Inflammatory macrophage (primary cell): ENCODE results near the gene GNLY.

ENCODE experiments used
- DNase-seq, 2 donors: peaks; one replicate each; pipeline ENCODE4 v3.0.0-alpha.2; 2020 to 2022

The GNLY gene

DNA sequence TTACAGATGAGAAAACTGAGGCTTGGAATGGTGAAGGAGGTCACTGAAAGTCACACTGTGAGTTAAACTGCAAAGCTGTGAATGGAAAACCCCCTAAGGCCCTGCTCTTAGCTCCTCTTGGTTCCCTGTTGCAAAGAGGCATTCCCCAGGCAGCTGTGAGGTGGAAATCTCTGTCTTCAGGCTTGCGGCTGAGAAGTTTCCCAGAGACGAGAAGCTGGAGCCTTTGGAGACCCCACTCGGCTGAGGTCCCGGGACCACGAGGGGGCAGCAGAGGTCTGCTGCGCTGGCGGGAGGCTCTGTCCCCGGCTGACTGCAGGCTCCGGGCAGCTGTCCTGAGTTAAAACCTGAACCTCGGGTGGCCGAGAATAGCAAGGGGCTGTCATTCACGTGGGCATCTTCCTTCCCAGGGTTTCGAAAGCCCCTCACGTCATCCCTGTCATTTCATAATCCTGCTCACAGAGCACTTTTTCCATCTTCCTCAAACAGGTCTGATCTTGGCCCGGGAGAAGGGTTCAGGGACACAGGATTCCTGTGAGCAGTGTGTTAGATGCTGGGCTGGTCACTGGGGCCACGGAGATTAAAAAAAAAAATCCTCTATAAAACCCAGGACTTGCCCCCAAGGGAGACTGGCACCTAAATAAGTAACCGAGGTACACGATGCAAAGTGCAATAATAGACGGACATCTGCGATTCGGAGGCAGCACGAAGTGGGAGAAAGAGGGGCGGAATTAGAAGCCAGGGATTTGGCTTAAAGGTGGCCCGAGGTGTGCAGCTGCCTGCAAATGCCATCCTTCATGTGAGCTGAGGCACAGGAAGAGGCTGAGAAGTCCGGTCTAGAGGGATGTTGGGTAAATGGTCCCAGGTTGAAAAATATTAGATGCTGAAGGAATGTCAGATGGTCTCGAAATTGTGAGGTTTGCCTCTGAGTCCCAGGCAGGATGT lies 35.0 kb downstream of the GNLY start:
- peak; percentile 87 to 93 for DNase-seq

DNA sequence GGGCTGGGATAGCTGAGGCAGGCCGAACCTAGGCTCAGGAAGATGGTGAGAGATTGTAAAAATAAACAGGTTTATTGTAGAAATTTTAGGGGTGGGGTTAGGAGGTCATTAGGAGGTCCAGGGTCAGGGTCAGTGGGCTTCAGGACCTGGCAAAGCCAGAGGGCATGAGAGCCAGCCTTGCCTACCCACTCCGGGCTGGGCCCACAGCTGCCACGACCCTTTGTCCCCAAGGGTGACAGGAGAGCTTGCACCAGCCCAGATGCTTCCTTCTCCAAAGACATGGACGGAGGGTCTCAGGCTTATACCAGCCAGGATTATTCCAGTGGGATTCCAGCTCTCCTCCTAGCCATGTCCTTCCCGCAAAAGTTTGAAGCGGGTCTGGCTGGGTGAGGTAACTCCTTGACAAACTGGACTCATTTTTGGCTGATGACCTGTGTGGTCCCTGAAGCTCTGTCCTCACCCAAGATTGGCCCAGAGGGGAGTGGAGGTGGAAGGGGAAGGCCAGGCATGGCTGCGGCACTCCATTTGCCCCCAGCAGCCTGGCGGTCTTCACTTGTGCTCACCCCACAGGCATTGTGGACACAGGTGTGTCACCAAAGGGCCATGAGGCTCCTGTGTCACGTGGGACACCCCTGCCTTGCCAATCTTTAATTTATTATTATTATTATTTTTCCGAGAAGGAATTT lies 35.8 kb downstream of the GNLY start:
- no peak for DNase-seq

DNA sequence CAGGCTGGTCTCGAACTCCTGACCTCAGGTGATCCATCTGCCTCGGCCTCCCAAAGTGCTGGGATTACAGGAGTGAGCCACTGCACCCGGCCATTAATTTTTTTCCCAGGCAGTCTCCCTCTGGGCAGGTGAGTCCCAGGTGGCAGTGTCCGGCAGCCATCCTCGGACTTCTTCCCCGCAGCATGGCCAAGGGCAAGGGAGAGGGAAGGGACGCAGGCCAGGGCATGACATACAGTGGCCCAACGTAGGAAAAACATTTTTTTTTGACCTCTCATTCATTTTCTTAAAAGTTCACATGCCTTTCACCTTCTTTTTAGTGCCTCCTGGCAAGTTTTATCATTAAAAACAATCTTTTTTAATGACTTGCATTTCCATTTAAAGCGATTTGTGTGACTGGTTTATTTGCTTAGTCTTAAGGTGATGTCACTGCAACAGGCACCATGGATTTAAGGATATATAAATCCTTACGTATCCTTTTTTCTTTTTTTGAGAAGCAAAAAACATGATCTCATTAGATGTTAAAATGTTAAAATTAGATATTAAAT lies 36.6 kb downstream of the GNLY start:
- DNase-seq = no peak

DNA sequence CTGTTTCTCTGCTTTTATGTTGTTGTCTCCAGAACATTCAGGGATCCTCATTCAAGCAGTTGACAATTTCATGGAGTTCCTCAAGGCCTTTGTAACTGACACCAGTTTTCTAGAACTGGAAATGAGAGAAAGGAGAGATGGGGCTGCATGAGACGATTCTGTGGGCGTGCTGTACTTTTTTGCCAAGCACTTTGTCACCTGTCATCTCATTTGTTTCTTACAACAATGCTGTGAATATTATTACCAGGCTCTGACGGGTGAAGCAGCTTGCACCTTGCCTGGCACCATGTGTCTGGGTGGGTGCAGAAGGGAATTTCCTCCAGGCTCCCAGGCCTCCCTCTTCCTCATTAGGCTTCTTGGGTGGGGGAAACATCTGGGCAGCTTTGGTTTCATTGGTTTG lies 37.4 kb downstream of the GNLY start:
- DNase-seq = no peak

DNA sequence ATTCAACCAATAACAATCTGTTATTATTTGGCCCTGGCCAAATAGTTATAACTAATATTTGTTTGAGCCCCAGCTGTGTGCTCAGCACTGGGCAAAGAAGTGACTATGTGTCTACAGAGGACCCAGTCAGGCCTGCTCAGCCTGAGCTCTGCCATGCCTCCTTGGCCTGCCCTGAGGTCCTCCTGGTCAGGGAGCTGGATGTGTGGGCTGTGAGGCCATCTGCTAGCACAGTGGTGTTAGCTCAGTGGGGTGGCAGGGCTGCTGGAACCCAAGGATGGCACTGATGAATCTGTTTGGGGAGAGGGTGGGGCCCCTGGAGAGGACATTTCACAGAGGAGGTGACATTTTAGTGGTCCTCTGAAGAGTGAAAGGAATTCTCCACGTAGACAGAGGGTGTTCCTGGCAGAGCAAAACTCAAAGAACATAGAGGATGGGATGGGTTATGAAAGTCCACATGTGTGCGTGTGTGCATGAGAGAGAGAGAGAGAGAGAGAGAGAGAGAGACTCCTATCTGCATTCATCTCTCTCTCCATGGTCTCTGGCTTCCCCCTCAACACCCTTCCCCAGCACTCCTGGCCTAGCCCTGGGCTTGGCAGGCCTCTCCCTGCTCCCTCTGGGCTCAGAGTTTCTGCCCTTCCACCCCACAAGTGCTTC lies 38.4 kb downstream of the GNLY start:
- no peak for DNase-seq

DNA sequence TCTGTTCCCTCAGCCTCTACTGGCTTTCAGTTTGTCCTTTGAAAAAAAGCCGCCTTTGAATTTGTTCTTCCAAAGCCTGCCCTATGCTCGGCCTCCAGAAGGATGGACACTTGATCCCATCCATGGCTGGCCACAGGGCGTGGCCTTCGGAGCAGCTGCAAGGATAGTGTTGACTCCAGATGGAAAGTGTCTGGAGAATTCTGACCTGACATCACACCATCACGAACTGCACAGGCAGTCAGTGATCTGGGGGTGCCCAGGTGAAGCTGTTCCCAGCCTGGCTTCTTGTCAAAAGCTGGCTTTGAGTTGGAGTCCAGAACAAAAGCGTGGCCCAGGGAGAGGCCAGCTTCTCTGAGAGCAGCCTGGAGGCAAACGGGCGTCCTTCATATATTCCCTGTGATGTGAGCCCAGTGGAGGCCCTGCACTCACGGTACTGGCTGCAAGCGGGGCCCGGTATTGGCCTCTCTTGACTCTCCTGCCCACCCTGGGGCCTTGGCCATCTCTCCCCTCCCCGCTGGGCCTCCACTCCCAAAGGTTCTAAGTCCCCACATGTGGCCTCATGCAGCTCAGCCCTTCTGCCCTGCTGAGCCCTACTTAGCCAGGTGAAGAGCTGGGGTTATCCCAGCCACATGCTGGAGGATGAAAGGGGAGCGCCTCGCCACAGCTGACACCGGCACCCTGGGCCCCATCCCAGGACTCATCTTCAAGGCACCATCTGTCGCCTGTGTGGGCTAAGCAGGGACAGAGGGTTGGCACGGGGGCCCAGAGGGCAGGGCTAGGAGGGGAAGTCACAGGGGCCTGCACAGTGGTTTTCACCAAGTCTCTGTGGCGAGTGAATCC lies 39.2 kb downstream of the GNLY start:
- DNase-seq = no peak

DNA sequence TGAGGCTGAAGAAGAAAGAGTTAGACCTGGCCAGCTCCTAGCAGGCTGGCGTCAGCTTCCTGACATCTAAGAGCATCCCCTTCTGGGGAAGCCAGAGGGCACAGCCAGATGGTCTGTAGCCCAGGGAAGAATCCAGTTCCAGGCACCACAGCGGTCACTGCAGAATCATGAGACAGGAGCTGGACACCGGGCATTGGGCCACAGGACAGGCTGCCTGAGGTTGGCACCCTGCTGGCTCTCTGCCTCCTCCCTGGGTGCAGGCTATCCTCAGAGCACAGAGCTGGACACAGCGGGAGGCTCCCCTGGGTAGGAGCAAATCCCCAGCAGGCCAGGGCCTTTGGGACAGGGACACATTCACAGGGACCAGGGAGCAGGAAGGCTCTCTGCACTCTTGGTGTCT lies 39.9 kb downstream of the GNLY start:
- no peak for DNase-seq

DNA sequence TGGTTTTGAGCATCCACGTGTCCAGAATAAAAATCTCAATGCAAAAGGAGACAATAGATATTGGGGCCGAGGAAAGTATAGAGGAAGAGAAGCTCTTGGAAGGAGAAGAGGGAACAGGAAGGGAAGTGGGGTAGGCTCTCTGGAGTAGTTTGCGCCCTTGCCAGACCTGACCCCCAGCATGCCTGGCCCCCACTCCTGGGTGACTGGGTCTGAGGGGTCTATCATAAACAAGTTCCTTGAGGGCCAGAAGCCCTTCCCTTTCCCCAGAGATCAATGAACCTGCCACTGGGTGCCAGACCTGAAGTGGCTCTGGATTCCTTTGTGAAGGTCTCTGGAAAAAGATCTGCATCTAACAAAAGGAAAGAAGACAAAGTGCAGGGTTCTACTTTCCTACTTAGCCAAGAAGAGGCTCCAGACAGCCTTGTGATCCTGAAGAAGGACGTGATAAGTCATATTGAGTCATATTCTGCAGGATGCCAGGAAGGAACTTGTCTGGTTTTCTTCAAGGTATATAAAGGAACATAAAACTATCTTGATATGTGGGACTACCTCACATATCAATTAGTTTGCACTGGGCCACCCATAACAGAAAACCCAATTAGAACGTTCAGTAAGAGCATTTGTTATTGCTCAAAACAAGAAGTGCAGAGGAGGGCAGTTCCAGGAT lies 40.9 kb downstream of the GNLY start:
- DNase-seq = no peak

DNA sequence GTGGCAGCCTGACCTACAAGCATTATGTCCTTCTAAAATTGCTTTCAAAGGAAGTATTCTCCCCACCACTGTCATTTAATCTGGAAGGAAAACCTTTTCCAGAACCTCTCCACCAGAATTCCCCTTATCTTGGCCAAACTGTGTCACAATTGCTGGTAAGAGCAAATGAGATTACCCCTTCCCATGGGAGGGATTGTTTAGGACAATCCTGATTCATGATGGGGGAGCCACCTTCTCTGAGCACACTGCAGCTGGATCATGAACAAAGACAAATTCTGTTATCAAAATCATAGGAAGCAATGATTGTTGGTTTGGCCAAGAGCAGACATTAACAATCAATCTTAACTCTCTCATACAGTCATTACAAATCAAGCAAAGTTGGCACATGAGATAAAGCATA lies 41.5 kb downstream of the GNLY start:
- no peak for DNase-seq

DNA sequence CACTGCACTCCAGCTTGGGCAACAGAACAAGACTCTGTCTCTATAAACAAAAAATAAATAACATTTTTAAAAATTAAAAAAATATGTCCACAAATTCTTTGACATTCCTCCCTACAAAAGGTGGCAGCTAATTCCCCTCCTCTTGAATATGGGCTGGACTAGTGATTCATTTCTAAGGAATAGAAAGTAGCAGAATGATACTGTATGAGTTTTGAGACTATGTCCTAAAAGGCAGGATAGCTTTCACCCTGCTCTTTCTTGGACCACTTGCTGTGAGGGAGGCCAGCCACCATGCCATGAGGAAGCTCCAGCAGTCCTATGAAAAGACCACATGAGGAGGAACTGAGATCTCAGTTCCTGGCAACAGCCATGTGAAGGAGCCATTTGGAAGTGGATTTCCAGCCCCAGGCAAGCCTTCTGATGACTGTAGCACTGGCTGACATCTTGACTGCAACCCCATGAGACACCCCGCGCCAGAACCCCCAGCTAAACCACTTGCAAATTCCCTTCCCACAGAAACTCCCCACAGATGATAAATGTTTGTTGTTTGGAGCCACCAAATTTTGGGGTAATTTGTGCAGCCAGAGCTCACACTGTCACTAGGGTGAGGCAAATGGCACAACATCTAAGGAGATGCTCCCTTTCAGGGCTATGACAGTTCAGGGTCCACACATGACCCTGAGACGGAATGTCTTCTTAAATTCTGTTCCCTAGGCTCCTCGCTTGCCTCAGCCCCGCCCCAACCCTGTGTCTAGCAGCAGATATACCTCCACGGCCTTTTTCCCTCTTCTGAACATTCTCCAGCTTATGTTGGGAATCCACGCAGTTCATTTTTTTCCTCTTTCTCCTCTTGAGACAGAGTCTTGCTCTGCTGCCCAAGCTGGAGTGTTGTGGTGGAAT lies 42.5 kb downstream of the GNLY start:
- DNase-seq = no peak

DNA sequence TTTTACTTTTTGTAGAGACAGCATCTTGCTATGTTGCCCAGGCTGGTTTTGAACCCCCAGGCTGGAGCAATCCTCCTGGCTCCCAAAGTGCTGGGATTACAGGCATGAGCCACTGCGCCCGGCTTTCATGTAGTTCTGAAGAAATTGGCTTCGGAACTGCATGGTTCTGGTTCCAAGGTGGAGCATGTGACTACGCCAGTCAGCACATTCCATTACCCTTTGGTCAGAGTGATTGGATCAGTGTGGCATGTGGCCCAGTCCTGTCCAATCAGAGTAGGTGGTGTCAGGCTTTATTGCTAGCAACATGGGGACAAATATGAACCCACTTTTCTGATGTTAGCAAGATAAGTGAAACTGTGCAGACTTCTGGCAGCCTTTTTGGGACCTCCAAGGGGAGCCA lies 43.3 kb downstream of the GNLY start:
- no peak for DNase-seq

DNA sequence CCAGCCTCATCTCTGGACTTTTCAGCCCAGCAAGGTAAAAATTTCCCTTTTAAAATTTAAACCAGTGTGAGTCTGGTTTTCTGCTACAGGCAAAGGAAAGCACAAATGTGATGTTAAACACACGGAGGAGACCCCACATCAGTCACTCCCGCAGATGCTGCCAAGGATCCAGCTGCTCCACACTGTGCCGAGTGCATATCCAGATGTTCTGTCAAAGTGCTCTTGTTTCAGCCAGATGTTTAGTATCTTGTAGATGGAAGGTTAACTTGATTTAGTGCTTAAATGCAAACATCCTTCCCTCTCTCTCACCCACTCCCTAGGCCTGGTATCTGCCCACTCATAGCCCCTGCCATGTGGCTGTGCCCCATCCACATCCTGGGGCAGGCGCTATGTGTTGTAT lies 43.8 kb downstream of the GNLY start:
- DNase-seq = no peak

DNA sequence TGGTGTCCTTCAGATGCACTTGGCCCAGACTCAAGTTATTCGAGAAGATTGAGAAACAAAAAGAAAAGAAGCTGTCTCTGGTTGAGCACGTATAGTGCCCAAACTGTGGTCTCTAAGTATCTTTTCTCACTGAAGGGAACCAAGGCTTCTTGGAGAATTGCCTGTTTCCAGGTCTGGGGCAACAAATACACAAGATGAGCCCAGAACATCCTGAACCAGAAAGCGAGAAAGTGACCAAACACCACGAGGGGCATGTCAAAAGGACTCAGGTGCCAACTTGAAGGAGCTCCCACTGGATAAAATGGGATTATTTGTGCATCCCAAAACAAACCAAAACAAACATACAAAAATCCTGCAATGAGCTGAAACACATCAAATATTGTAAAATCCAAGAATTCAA lies 46.0 kb downstream of the GNLY start:
- no peak for DNase-seq

DNA sequence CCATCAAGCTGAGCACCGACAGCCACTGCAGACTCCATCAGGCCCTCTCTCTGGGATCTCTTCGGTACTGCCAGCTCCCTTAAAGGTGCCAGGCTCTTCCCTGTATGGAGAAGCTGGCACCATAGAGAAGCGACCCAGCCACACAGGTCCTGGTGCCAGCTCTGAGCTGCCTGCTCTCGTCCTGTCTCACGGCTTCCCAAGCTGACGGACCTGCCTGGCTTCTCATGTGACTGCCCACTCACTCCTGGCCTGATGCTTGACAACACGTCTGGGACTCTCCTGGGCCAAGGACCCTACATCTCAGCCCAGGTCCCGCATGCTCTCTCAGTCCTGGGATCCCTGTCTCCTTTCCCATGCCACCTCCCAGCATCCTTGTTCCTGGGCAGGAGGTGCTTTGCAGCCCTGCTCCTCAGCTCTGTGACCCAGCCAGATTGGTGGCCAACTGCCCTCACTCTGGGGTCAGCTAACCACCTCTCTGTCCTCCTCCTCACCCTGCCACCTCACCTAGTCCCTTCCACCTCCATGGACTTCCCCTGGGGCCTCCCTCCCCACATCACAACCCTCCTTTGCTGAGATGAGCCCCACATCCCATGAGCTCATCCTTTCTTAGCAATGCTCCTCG lies 47.2 kb downstream of the GNLY start:
- no peak for DNase-seq

DNA sequence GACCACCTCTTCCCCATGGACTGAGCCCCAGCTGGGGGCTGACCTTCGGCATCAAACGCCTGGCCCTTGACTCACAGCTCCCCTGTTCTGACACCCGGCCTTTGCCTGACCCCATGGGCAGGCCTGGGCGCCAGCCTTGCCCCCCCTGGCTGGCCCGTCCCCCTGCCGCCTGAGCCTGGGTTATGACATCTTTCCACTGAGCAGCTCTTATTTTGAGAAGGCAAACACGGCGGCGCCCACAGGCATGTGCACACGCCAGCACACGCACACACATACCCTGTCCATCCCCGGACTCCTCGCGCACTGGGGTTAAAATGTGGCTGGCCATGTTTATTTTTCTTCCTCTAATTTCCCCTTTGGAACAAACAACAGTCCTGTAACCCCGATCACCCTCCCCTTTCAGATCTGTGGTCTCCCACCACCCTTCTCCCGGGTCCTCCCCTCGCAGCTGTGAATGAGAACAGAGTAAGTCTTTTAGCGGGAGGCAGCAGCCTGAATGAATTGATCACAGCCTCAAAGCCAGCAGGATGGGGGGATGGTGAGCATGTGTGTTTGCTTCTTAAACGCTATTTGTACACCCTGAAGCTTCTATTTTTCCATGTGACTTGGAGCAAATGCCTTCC lies 47.8 kb downstream of the GNLY start:
- DNase-seq = no peak

DNA sequence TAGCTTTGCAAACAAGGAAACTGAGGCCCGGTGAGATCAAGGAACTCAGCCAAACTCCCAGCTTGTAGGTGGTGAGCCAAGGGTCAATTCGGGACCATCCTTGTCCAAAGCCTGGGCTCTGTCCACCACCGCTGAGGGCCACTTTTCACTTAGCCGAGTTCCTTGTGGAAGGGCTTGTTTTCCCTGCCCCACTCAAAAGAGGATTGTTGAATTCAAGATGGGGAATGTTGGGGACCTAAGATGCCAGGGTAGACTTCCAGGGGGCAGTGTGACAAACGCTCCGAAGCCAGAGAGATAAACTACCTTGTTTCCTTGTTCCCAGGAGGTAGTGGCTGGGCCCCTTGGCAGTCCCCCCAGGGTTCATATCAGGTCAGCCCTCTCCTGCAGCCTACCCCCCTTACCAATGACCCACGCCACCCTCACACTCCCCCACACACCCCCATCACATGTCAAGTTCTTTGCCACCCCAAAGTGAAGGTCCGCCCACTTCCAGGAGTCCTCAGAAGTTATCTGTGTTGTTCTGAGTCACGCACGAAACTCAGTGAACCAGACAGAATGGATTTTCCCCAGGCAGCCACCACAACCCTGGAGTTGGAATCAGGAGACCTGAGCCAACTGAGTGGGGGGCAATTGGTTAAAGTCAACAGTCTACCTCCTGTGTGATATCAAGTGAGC lies 49.3 kb downstream of the GNLY start:
- no peak for DNase-seq

DNA sequence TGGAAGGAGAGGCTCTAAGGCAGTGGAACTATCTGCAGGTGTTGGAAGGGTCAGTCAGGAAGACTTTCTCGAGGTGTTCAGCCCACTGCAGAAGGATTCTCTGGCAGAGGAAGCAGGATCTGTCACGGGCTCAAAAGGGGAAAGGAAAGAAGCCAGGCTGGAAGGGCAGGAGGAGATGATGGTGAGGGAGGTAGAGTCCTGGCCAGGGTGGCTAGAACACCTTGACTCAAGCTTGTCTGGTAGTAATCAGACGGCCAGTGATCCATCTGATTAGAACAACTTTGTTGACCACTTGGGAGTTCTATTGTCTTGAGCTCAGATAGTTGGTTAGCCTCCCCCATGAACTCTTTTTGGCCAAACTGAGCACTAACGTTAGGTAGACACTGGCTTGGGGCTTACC lies 49.9 kb downstream of the GNLY start:
- no peak for DNase-seq

DNA sequence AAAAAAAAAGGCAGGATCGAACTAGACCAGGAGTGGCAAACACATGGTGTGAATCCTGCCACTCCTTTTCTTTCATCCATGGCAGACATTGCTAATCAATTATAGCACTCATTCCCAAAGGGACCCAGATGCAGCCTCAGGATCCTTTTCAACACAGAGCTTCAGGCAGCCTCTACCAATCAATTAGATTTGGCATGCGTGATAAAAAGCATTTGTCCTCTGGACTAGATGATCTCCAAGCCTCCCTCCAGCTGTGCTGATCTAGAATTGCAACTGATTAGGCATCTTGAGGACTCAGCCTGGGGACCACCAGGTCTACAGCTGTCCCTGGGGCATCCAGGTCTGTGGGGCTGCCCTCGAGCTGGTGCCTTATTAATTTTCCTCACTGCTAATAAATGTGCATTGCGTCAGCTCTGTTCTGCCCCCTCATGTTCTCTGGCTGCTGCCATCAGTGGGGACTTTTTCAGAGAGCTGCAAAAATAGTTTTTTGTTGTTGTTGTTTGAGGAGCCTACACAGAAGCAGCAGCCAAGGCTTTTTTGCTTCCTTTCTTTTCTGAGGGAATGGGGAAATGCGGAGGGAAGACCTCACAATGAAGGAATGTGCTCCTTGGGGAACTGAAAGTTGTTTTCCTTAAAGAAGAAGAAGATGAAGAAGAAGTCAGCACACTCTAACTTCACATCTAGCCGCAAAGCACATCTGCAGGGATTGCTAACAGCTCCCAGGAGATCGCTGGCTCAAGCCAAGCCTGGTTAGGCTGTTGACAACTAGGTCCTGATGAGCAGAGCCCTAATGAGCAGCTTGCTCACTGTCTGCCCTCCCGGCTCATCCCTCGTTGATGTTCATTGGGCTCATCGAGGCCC lies 50.8 kb downstream of the GNLY start:
- no peak for DNase-seq
